KBM-7 (cell line): ENCODE results near the gene ATP10D.

ENCODE experiments used
- DNase-seq: peaks from one replicate; pipeline ENCODE4 v3.0.0-alpha.2; 2015
- in situ Hi-C: fragments of 300-500 bp; cut with MboI; formaldehyde crosslinking; loops from 2 replicates; pipeline ENCODE4 v1.14.3; 2020; ENCODE audit warnings: low sequenced_read_pairs, low pct_unique_long_range_greater_than_20kb, mixed read lengths

ATP10D gene

GRCh38 chr4:47562297-47562696 is 77.2 kb downstream of the ATP10D start:
- peak; percentile 9 for DNase-seq
- in situ Hi-C loops = no loop called here

GRCh38 chr4:47566566-47566965 is 81.5 kb downstream of the ATP10D start:
- in situ Hi-C loops = no loop called here

GRCh38 chr4:47566969-47567368 is 81.9 kb downstream of the ATP10D start:
- in situ Hi-C loops = no loop called here
- DNase-seq = no peak

More at GRCh38 chr4:47566566-47566965, 81.5 kb downstream of the ATP10D start:
- no peak for DNase-seq

GRCh38 chr4:47567511-47567910 is 82.4 kb downstream of the ATP10D start:
- no peak for DNase-seq
- in situ Hi-C loops = no loop called here

GRCh38 chr4:47570816-47571215 is 85.7 kb downstream of the ATP10D start:
- no peak for DNase-seq
- in situ Hi-C loops = no loop called here

GRCh38 chr4:47572981-47573380 is 87.9 kb downstream of the ATP10D start:
- in situ Hi-C loops = no loop called here
- no peak for DNase-seq

GRCh38 chr4:47577779-47578553 is 92.9 kb downstream of the ATP10D start:
- no peak for DNase-seq
- in situ Hi-C loops = no loop called here

GRCh38 chr4:47579235-47579634 is 94.2 kb downstream of the ATP10D start:
- no peak for DNase-seq
- in situ Hi-C loops = no loop called here

GRCh38 chr4:47590325-47590724 is 105.2 kb downstream of the ATP10D start:
- DNase-seq = no peak
- in situ Hi-C loops = no loop called here

- in situ Hi-C loops = no loop called here
- DNase-seq = no peak
Measured at GRCh38 chr4:47597696-47598095, 112.6 kb downstream of the ATP10D start.

GRCh38 chr4:47598320-47598719 is 113.2 kb downstream of the ATP10D start:
- in situ Hi-C loops = no loop called here
- DNase-seq = no peak

- no peak for DNase-seq
- in situ Hi-C loops = no loop called here
Measured at GRCh38 chr4:47598896-47599295, 113.8 kb downstream of the ATP10D start.

- in situ Hi-C loops = no loop called here
- no peak for DNase-seq
Measured at GRCh38 chr4:47606482-47606881, 121.4 kb downstream of the ATP10D start.

- in situ Hi-C loops = no loop called here
Measured at GRCh38 chr4:47612116-47613023, 127.3 kb downstream of the ATP10D start.

GRCh38 chr4:47615385-47615784 is 130.3 kb downstream of the ATP10D start:
- in situ Hi-C loops = no loop called here
- DNase-seq = no peak

More at GRCh38 chr4:47612116-47613023, 127.3 kb downstream of the ATP10D start:
- DNase-seq = no peak

GRCh38 chr4:47617607-47618006 is 132.5 kb downstream of the ATP10D start:
- no peak for DNase-seq
- in situ Hi-C loops = no loop called here

GRCh38 chr4:47619691-47620090 is 134.6 kb downstream of the ATP10D start:
- no peak for DNase-seq
- in situ Hi-C loops = no loop called here

GRCh38 chr4:47621181-47621580 is 136.1 kb downstream of the ATP10D start:
- in situ Hi-C loops = no loop called here
- DNase-seq = no peak

GRCh38 chr4:47624031-47624441 is 139.0 kb downstream of the ATP10D start:
- no peak for DNase-seq
- in situ Hi-C loops = no loop called here

GRCh38 chr4:47631161-47631560 is 146.1 kb downstream of the ATP10D start:
- DNase-seq = no peak

More at GRCh38 chr4:47631161-47631560, 146.1 kb downstream of the ATP10D start:
- in situ Hi-C loops = no loop called here
